SK-N-SH (cell line): ENCODE data around the gene WNK2. TPM values are rescaled to one million over a fixed set of nuclear protein-coding genes. Genes with fewer than 3 reads are reported as not detected.

Source experiments
- CTCF ChIA-PET: fragments of 300-600, 350-600 bp; formaldehyde crosslinking; extraction: SDS; loops from one replicate; lab custom pipeline; 2021; lab: Yijun Ruan, JAX
- POLR2A ChIA-PET: fragments of 350-600 bp; sonication (Branson Sonifier 250); formaldehyde crosslinking; extraction: SDS; loops from one replicate; lab custom pipeline; 2020; ENCODE audit warnings: antibody characterized with exemption, inconsistent platforms; lab: Yijun Ruan, JAX
- DNase-seq: peaks from one replicate; pipeline ENCODE4 v3.0.0; 2012
- H2AFZ ChIP-seq: fragments of 200-600 bp; sonication (generic); 2 replicates; pipeline ENCODE4 v1.8.1; 2016; ENCODE audit warnings: antibody characterized with exemption, mild to moderate bottlenecking, low read depth
- H3F3A ChIP-seq: fragments of 200-600 bp; sonication (generic); replicated peaks from 2 replicates; pipeline ENCODE3; 2016; ENCODE audit warnings: antibody characterized with exemption, mild to moderate bottlenecking; ENCODE audit not compliant: insufficient read depth
- H3K27ac ChIP-seq, 2 experiments: fragments of 200-500 bp in 1 of 2; fragments of 200-600 bp in 1 of 2; sonication (Bioruptor generic) in 1 of 2; sonication (generic), shearing (Covaris generic) in 1 of 2; 2 replicates each; pipeline versions ENCODE4 v1.5.1 to v1.6.1; 2014 to 2016; ENCODE audit warnings: low read depth in 2 of 2, inconsistent platforms in 1 of 2, low read length in 1 of 2, mild to moderate bottlenecking in 1 of 2, mixed read lengths in 1 of 2
- H3K27me3 ChIP-seq: fragments of 200-600 bp; sonication (generic), shearing (Covaris generic); 2 replicates; pipeline ENCODE4 v1.6.1; 2016; ENCODE audit warnings: mixed run types; ENCODE audit not compliant: insufficient read depth
- H3K36me3 ChIP-seq, 2 experiments: fragments of 200-500 bp in 1 of 2; fragments of 200-600 bp in 1 of 2; sonication (Bioruptor generic) in 1 of 2; sonication (generic) in 1 of 2; replicated peaks in 1 of 2; 2 replicates each; pipeline versions ENCODE3 to v1.5.1; 2014 to 2016; ENCODE audit warnings: low read length in 1 of 2, mild to moderate bottlenecking in 1 of 2; ENCODE audit not compliant: insufficient read depth in 2 of 2, control insufficient read depth in 1 of 2
- H3K4me1 ChIP-seq, 2 experiments: fragments of 200-500 bp in 1 of 2; fragments of 200-600 bp in 1 of 2; sonication (Bioruptor generic) in 1 of 2; sonication (generic), shearing (Covaris generic) in 1 of 2; 2 replicates each; pipeline versions ENCODE4 v1.5.1 to v1.6.1; 2014 to 2016; ENCODE audit warnings: low read depth in 1 of 2, low read length in 1 of 2, mixed run types in 1 of 2; ENCODE audit not compliant: insufficient read depth in 2 of 2, control insufficient read depth in 1 of 2
- H3K4me2 ChIP-seq: fragments of 200-600 bp; sonication (generic), shearing (Covaris generic); 2 replicates; pipeline ENCODE4 v1.6.1; 2017; ENCODE audit warnings: mixed run types
- H3K4me3 ChIP-seq, 2 experiments: fragments of 200-500 bp in 1 of 2; fragments of 200-600 bp in 1 of 2; sonication (Bioruptor generic) in 1 of 2; sonication (generic), shearing (Covaris generic) in 1 of 2; 2 replicates each; pipeline versions ENCODE4 v1.5.1 to v1.8.1; 2014 to 2016; ENCODE audit warnings: low read depth in 2 of 2, inconsistent platforms in 1 of 2, low read length in 1 of 2, mild to moderate bottlenecking in 1 of 2, mixed read lengths in 1 of 2, moderate library complexity in 1 of 2
- H3K79me2 ChIP-seq: fragments of 200-600 bp; sonication (generic); 2 replicates; pipeline ENCODE4 v1.8.1; 2017; ENCODE audit warnings: mild to moderate bottlenecking; ENCODE audit not compliant: insufficient read depth
- H3K9ac ChIP-seq: fragments of 200-600 bp; sonication (generic); 2 replicates; pipeline ENCODE4 v1.6.1; 2017; ENCODE audit warnings: mixed run types
- H3K9me2 ChIP-seq: fragments of 200-600 bp; sonication (generic); 2 replicates; pipeline ENCODE4 v1.6.1; 2017; ENCODE audit warnings: mixed run types
- H3K9me3 ChIP-seq: fragments of 200-600 bp; sonication (generic); 2 replicates; pipeline ENCODE4 v1.6.1; 2017; ENCODE audit warnings: mixed run types, mild to moderate bottlenecking, moderate library complexity
- H4K20me1 ChIP-seq: fragments of 200-600 bp; sonication (generic); 2 replicates; pipeline ENCODE4 v1.6.1; 2017; ENCODE audit warnings: mild to moderate bottlenecking, mixed run types; ENCODE audit not compliant: insufficient read depth
- CHD2 ChIP-seq: fragments of 150-350 bp; IDR thresholded peaks from 2 replicates; pipeline ENCODE4 v1.6.1; 2018; ENCODE audit warnings: low read length; ENCODE audit not compliant: partially characterized antibody
- CTCF ChIP-seq: fragments of 200-600 bp; sonication (generic); IDR thresholded peaks from 2 replicates; pipeline ENCODE4 v1.6.1; 2017; ENCODE audit warnings: antibody characterized with exemption, mild to moderate bottlenecking, moderate library complexity
- EP300 ChIP-seq, 2 experiments: IDR thresholded peaks; 2 replicates each; pipeline versions ENCODE4 v1.4.0 to v1.6.1; 2012; ENCODE audit warnings: borderline replicate concordance in 1 of 2, low read depth in 1 of 2, low read length in 1 of 2
- FOSL2 ChIP-seq: IDR thresholded peaks from 2 replicates; pipeline ENCODE4 v1.4.0; 2012; ENCODE audit warnings: low read depth, mild to moderate bottlenecking, moderate library complexity, borderline replicate concordance
- GATA2 ChIP-seq: sonication (generic); formaldehyde crosslinking; IDR thresholded peaks from 2 replicates; pipeline ENCODE4 v1.5.0; 2020; ENCODE audit warnings: mild to moderate bottlenecking, missing genetic modification reagents
- JUND ChIP-seq: IDR thresholded peaks from 2 replicates; pipeline ENCODE4 v1.4.0; 2012
- NFIC ChIP-seq: IDR thresholded peaks from 2 replicates; pipeline ENCODE4 v1.4.0; 2012; ENCODE audit warnings: borderline replicate concordance
- NRF1 ChIP-seq: IDR thresholded peaks from 2 replicates; pipeline ENCODE4 v1.6.1; 2012; ENCODE audit warnings: low read depth, mild to moderate bottlenecking, low read length
- POLR2AphosphoS5 ChIP-seq: IDR thresholded peaks from 2 replicates; pipeline ENCODE4 v1.6.1; 2012; ENCODE audit warnings: low read depth, low read length
- RCOR1 ChIP-seq: fragments of 150-350 bp; IDR thresholded peaks from 2 replicates; pipeline ENCODE4 v1.6.1; 2017; ENCODE audit warnings: antibody characterized with exemption, low read length
- RXRA ChIP-seq: IDR thresholded peaks from 2 replicates; pipeline ENCODE4 v1.4.0; 2012; ENCODE audit warnings: low read depth, mild to moderate bottlenecking, borderline replicate concordance
- SIN3A ChIP-seq: IDR thresholded peaks from 2 replicates; pipeline ENCODE4 v1.6.1; 2012; ENCODE audit warnings: low read depth, mild to moderate bottlenecking, low read length, moderate library complexity, borderline replicate concordance
- TAF1 ChIP-seq: IDR thresholded peaks from 2 replicates; pipeline ENCODE4 v1.6.1; 2012; ENCODE audit warnings: low read depth, mild to moderate bottlenecking, low read length, moderate library complexity, borderline replicate concordance
- TEAD4 ChIP-seq: IDR thresholded peaks from 2 replicates; pipeline ENCODE4 v1.4.0; 2012; ENCODE audit warnings: mild to moderate bottlenecking, borderline replicate concordance; ENCODE audit not compliant: insufficient read depth
- YY1 ChIP-seq: IDR thresholded peaks from 2 replicates; pipeline ENCODE4 v1.4.0; 2012; ENCODE audit warnings: low read depth, mild to moderate bottlenecking
- WGBS: methylation state at CpG from one replicate; pipeline ENCODE4 v1.1.6; 2017; ENCODE audit warnings: low lambda C conversion rate; 5-methylcytosine and 5-hydroxymethylcytosine counted together
- polyA plus RNA-seq, 3 experiments: library from polyadenylated mRNA; depleted of rRNA; stranded (reverse); fragments of >200 nt; gene quantifications; 2 replicates each; pipeline ENCODE4 v1.2.3, GENCODE V29; 2012
- TF ChIP-seq, protein P1 (sequence below): fragments of 150-350 bp; IDR thresholded peaks from 2 replicates; pipeline ENCODE4 v1.6.1; 2016; ENCODE audit warnings: mild to moderate bottlenecking, low read depth, low read length
- TF ChIP-seq, protein P2 (sequence below): IDR thresholded peaks from 2 replicates; pipeline ENCODE4 v1.4.0; 2012; ENCODE audit warnings: low read depth, borderline replicate concordance
- TF ChIP-seq, protein P3 (sequence below): IDR thresholded peaks from 2 replicates; pipeline ENCODE4; 2012

The WNK2 gene
- polyA plus RNA-seq, 1 of the 3 experiments (the other 2 are of a cell fraction) = 0.12 TPM

DNA sequence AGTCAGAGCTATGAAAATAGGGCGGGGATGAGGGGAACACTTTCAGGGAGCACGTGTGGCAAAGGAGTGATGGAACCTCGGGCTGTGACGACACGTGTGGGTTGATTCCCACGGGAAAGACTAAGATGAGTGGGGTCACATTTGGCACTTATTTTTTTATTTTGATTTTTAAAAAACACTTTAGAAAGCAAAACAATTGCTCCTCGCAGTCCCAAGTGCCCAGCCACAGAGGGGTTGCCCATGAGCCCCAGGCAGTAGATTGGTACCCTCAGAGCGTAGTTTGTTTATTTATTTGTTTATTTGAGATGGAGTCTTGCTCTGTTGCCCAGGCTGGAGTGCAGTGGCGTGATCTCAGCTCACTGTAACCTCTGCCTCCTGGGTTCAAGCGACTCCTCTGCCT is 69.7 kb downstream of the WNK2 start:
- H3K4me3 ChIP-seq = no peak overlapping the region
- no peak overlapping the region for H3K4me2 ChIP-seq
- H3K27ac ChIP-seq = no peak overlapping the region
- no peak overlapping the region for H3K9ac ChIP-seq
- H3K36me3 ChIP-seq = no peaks in the 10 kb centered on the region
- H2AFZ ChIP-seq = no peak overlapping the region
- no peaks in the 10 kb centered on the region for H4K20me1 ChIP-seq
- TF ChIP-seq, protein P1, sequence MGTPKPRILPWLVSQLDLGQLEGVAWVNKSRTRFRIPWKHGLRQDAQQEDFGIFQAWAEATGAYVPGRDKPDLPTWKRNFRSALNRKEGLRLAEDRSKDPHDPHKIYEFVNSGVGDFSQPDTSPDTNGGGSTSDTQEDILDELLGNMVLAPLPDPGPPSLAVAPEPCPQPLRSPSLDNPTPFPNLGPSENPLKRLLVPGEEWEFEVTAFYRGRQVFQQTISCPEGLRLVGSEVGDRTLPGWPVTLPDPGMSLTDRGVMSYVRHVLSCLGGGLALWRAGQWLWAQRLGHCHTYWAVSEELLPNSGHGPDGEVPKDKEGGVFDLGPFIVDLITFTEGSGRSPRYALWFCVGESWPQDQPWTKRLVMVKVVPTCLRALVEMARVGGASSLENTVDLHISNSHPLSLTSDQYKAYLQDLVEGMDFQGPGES = no peak
- TF ChIP-seq FOSL2 = no peak
- no peak for TF ChIP-seq POLR2AphosphoS5
- no peak for TF ChIP-seq CTCF
- TF ChIP-seq, protein P2, sequence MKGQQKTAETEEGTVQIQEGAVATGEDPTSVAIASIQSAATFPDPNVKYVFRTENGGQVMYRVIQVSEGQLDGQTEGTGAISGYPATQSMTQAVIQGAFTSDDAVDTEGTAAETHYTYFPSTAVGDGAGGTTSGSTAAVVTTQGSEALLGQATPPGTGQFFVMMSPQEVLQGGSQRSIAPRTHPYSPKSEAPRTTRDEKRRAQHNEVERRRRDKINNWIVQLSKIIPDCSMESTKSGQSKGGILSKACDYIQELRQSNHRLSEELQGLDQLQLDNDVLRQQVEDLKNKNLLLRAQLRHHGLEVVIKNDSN = no peak
- no peak for TF ChIP-seq JUND
- TF ChIP-seq RCOR1 = no peak
- TF ChIP-seq, protein P3, sequence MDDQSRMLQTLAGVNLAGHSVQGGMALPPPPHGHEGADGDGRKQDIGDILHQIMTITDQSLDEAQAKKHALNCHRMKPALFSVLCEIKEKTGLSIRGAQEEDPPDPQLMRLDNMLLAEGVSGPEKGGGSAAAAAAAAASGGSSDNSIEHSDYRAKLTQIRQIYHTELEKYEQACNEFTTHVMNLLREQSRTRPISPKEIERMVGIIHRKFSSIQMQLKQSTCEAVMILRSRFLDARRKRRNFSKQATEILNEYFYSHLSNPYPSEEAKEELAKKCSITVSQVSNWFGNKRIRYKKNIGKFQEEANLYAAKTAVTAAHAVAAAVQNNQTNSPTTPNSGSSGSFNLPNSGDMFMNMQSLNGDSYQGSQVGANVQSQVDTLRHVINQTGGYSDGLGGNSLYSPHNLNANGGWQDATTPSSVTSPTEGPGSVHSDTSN = no peak
- TF ChIP-seq TAF1 = no peak
- TF ChIP-seq NRF1 = no peak
- WGBS = 71% methylated on average over 10 of the region's 10 CpGs
- no peaks in the 10 kb centered on the region for H3K79me2 ChIP-seq
- POLR2A ChIA-PET = no interaction called here
- no peaks in the 10 kb centered on the region for H3K9me3 ChIP-seq
- DNase-seq = no peak
- no peaks in the 10 kb centered on the region for H3K9me2 ChIP-seq
- H3F3A ChIP-seq = no peaks in the 10 kb centered on the region
- H3K4me1 ChIP-seq = no peaks in the 10 kb centered on the region; a peak in 1 of 4 replicates
- CTCF ChIA-PET = interaction anchor here (1.2 kb wide), 1 partner anchor 49 kb away, joined by 3 read pairs; no protein-coding TSS in a partner anchor
- H3K27me3 ChIP-seq = no peaks in the 10 kb centered on the region

DNA sequence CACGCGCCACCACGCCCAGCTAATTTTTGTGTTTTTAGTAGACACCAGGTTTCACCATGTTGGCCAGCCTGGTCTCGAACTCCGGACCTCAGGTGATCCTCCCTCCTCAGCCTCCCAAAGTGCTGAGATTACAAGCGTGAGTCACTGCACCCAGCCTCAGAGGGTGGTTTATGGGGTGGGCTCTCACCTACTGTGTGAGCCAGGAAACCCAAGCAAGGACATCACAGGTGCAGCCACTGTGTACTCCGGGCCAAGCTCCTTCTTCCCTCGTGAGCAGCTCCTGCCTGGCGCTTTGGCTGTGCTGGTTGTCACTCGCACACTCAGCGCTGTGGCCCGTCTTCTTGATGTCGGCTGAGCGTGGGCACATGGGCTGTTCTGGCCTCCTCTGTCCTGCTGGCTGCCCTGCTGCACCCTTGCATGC is 70.1 kb downstream of the WNK2 start:
- Histone ChIP-seq H3K4me2 (no peak overlapping the region), H3K79me2 (no peaks in the 10 kb centered on the region), H3K9me2 (no peaks in the 10 kb centered on the region), H3K9ac (no peak overlapping the region), H4K20me1 (no peaks in the 10 kb centered on the region), H3K36me3 (no peaks in the 10 kb centered on the region), H3K9me3 (no peaks in the 10 kb centered on the region), H2AFZ (no peak overlapping the region), H3K4me3 (no peak overlapping the region), H3K27ac (no peak overlapping the region), H3K27me3 (no peaks in the 10 kb centered on the region), H3F3A (no peaks in the 10 kb centered on the region), H3K4me1 (no peaks in the 10 kb centered on the region; a peak in 1 of 4 replicates)
- TF ChIP-seq JUND (no peak), GATA2 (CRISPR knock-in tag) (no peak), TEAD4 (no peak), NFIC (no peak), RXRA (no peak), CHD2 (no peak), SIN3A (no peak), EP300 (IDR thresholded peaks at IDR 0.05; ENCODE audit: borderline replicate concordance in 1 of 2, low read depth in 1 of 2, low read length in 1 of 2) (no peak), YY1 (no peak), RCOR1 (no peak)
- TF ChIP-seq, protein P2 = no peak
- TF ChIP-seq, protein P3 = no peak
- POLR2A ChIA-PET = no interaction called here
- CTCF ChIA-PET = interaction anchor here (1.2 kb wide), 1 partner anchor 49 kb away, joined by 3 read pairs; no protein-coding TSS in a partner anchor
- WGBS = 85% methylated on average over 8 of the region's 14 CpGs
- no peak for DNase-seq
